ENCODE measurements around the gene HOXC9.

The HOXC9 gene

DNA sequence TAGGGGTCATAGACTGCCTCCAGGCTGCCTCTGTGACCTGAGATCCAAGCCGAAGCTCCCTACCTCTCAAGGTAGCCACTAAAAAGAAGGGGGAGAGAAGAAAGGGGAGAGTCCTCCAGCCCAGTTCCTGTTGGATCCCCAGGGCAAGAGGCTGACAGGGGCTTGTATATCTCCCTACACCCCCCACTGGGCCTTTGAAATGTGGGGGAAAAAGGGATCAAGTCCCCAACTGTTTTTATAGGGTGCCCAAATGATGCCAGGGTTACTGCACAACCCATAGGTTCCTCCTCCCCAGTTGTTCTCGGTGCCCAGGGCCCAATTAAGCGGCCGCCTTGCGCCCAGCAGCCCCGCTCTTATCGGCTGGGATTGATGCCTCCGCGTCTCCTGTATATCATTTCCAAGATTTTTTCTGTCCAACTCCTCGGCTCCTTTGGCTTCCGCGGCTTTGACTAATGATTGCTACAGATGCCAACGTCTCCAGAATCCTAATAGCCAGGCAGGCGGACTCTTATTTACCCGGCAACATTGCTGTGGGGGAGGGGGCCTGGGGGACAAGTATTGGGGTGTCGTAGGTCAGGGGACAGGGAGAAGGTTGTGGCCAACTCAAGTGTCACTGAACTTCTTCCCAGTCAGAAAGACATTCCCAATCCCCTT is 46.0 kb downstream of the HOXC9 start:
- H3K9ac ChIP-seq (ENCODE audit: low read length) = no peak overlapping the region
- H3K4me2 ChIP-seq (ENCODE audit: low read length) = no peak overlapping the region
- no peak overlapping the region for H3K4me3 ChIP-seq (ENCODE audit: low read depth, low read length, poor library complexity, severe bottlenecking)
- no peaks in the 10 kb centered on the region for H3K36me3 ChIP-seq (ENCODE audit: insufficient read depth, low read length)
- no peaks in the 10 kb centered on the region for H4K20me1 ChIP-seq (ENCODE audit: insufficient read depth, low read length)
- H3K79me2 ChIP-seq (ENCODE audit: insufficient read depth, low read length) = no peaks in the 10 kb centered on the region
- H2AFZ ChIP-seq (ENCODE audit: low read length) = no peak overlapping the region
- no peak for TF ChIP-seq EZH2 (IDR thresholded peaks at IDR 0.05; ENCODE audit: borderline replicate concordance, low read length)
- TF ChIP-seq, protein P1, sequence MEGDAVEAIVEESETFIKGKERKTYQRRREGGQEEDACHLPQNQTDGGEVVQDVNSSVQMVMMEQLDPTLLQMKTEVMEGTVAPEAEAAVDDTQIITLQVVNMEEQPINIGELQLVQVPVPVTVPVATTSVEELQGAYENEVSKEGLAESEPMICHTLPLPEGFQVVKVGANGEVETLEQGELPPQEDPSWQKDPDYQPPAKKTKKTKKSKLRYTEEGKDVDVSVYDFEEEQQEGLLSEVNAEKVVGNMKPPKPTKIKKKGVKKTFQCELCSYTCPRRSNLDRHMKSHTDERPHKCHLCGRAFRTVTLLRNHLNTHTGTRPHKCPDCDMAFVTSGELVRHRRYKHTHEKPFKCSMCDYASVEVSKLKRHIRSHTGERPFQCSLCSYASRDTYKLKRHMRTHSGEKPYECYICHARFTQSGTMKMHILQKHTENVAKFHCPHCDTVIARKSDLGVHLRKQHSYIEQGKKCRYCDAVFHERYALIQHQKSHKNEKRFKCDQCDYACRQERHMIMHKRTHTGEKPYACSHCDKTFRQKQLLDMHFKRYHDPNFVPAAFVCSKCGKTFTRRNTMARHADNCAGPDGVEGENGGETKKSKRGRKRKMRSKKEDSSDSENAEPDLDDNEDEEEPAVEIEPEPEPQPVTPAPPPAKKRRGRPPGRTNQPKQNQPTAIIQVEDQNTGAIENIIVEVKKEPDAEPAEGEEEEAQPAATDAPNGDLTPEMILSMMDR (IDR thresholded peaks at IDR 0.05; ENCODE audit: low read length) = no peak
- H3K27ac ChIP-seq (ENCODE audit: low read depth, low read length, poor library complexity, severe bottlenecking) = no peak overlapping the region
- H3K4me1 ChIP-seq (ENCODE audit: insufficient read depth, low read length, severe bottlenecking) = no peaks in the 10 kb centered on the region
- no peaks in the 10 kb centered on the region for H3K9me2 ChIP-seq (ENCODE audit: low read depth, low read length)
- H3K27me3 ChIP-seq (ENCODE audit: insufficient read depth, low read length) = no peaks in the 10 kb centered on the region; the same call in 1 of the 2 replicates
- H3K9me3 ChIP-seq (ENCODE audit: low read length) = no peaks in the 10 kb centered on the region
- H3F3A ChIP-seq (ENCODE audit: insufficient read depth, low read length) = no peaks in the 10 kb centered on the region

DNA sequence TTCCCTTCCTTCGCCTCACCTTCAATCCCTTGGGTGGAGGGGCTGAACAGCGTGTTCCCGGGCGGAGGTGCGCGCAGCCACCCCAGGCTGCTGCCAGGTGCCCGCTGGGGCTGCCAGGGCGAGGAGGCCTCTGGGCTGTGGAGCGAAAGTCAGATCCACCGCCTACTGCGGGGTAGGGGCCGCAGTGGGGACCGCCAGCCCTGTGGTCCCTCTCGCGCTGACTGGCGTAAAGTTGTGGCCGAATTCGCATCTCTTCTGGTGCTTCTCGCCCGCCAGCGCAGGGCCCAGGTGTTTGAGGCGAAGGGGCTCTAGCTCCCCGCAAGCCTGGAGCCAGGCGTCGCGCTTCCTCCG is 46.8 kb downstream of the HOXC9 start:
- no peaks in the 10 kb centered on the region for H3K27me3 ChIP-seq (ENCODE audit: insufficient read depth, low read length)
- no peak overlapping the region for H3K9ac ChIP-seq (ENCODE audit: low read length)
- no peak overlapping the region for H3K4me3 ChIP-seq (ENCODE audit: low read depth, low read length, poor library complexity, severe bottlenecking)
- H3K36me3 ChIP-seq (ENCODE audit: insufficient read depth, low read length) = no peaks in the 10 kb centered on the region
- no peaks in the 10 kb centered on the region for H3F3A ChIP-seq (ENCODE audit: insufficient read depth, low read length)
- no peaks in the 10 kb centered on the region for H3K79me2 ChIP-seq (ENCODE audit: insufficient read depth, low read length)
- H3K9me3 ChIP-seq (ENCODE audit: low read length) = no peaks in the 10 kb centered on the region
- H3K27ac ChIP-seq (ENCODE audit: low read depth, low read length, poor library complexity, severe bottlenecking) = no peak overlapping the region
- TF ChIP-seq EZH2 (IDR thresholded peaks at IDR 0.05; ENCODE audit: borderline replicate concordance, low read length) = no peak
- TF ChIP-seq, protein P1 (IDR thresholded peaks at IDR 0.05; ENCODE audit: low read length) = no peak
- peaks cover 5% of the 10 kb centered on the region for H3K4me1 ChIP-seq (ENCODE audit: insufficient read depth, low read length, severe bottlenecking)
- H4K20me1 ChIP-seq (ENCODE audit: insufficient read depth, low read length) = no peaks in the 10 kb centered on the region
- no peak overlapping the region for H3K4me2 ChIP-seq (ENCODE audit: low read length)
- H3K9me2 ChIP-seq (ENCODE audit: low read depth, low read length) = no peaks in the 10 kb centered on the region
- H2AFZ ChIP-seq (ENCODE audit: low read length) = no peak overlapping the region

DNA sequence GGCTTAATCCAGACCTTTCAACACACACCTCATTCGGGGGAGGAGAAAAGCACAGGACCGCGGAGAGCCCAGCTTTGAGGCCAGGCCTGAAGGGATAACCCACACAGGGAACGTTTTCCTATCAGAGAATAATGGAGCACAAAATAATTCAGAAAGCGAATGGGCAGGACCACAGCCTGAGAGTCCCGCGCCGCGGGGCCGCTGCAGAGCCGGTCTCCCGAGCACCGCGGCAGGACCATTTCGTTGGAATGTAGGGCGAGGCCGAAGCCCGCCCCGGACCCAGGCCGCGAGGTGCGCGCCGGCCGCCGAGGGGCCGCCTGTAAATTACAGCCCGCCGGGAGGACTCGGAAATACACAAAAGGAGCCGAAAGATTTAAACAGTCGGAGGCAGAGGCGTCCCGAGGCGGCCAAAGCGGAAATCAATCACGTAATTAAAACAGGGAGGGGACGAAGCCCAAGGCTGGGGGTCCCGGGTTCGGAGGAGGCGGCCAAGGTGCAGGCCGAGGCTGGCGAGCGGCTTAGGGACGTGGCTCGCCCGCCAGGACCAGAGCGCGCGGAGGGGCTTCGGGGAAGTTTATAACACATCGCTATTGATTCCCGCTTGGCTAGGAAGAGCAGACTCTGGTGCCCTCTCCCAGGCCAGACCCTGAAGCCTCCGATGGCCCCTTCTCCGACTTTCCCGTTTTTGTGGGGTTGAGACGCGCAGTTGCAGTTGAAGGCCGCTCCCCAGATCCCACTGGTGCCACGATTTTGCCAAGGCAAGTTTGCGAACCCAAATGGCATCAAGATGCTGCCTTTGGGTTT is 47.4 kb downstream of the HOXC9 start:
- no peak overlapping the region for H2AFZ ChIP-seq (ENCODE audit: low read length)
- no peak overlapping the region for H3K4me2 ChIP-seq (ENCODE audit: low read length)
- H4K20me1 ChIP-seq (ENCODE audit: insufficient read depth, low read length) = no peaks in the 10 kb centered on the region
- H3K27ac ChIP-seq (ENCODE audit: low read depth, low read length, poor library complexity, severe bottlenecking) = no peak overlapping the region
- H3K9me3 ChIP-seq (ENCODE audit: low read length) = no peaks in the 10 kb centered on the region
- H3F3A ChIP-seq (ENCODE audit: insufficient read depth, low read length) = no peaks in the 10 kb centered on the region
- no peaks in the 10 kb centered on the region for H3K27me3 ChIP-seq (ENCODE audit: insufficient read depth, low read length)
- no peak for TF ChIP-seq EZH2 (IDR thresholded peaks at IDR 0.05; ENCODE audit: borderline replicate concordance, low read length)
- TF ChIP-seq, protein P1 (IDR thresholded peaks at IDR 0.05; ENCODE audit: low read length) = no peak
- no peaks in the 10 kb centered on the region for H3K36me3 ChIP-seq (ENCODE audit: insufficient read depth, low read length)
- H3K4me3 ChIP-seq (ENCODE audit: low read depth, low read length, poor library complexity, severe bottlenecking) = no peak overlapping the region
- H3K79me2 ChIP-seq (ENCODE audit: insufficient read depth, low read length) = no peaks in the 10 kb centered on the region
- no peaks in the 10 kb centered on the region for H3K9me2 ChIP-seq (ENCODE audit: low read depth, low read length)
- H3K4me1 ChIP-seq (ENCODE audit: insufficient read depth, low read length, severe bottlenecking) = peaks cover 11% of the 10 kb centered on the region
- no peak overlapping the region for H3K9ac ChIP-seq (ENCODE audit: low read length)

Data from OCI-LY1 (cell line).